HEK293 (cell line): ENCODE data around the gene SQSTM1.

Experiments used
- ZBTB21 ChIP-seq: fragments of 450-650 bp; formaldehyde crosslinking; IDR thresholded peaks from 2 replicates; pipeline ENCODE4 v1.5.1; 2017; ENCODE audit warnings: missing biosample characterization, missing genetic modification characterization
- ZNF510 ChIP-seq: fragments of 450-650 bp; formaldehyde crosslinking; IDR thresholded peaks from 2 replicates; pipeline ENCODE4 v1.5.1; 2018; ENCODE audit warnings: mild to moderate bottlenecking, missing genetic modification characterization, missing biosample characterization; ENCODE audit not compliant: insufficient replicate concordance
- ZSCAN23 ChIP-seq: fragments of 450-650 bp; formaldehyde crosslinking; IDR thresholded peaks from 2 replicates; pipeline ENCODE4 v1.5.1; 2016; ENCODE audit warnings: missing biosample characterization, missing genetic modification characterization
- TF ChIP-seq, protein P1 (sequence below): fragments of 450-650 bp; formaldehyde crosslinking; IDR thresholded peaks from 2 replicates; pipeline ENCODE4 v1.5.1; 2016; ENCODE audit warnings: missing biosample characterization, missing genetic modification characterization
- TF ChIP-seq, protein P2 (sequence below): fragments of 450-650 bp; formaldehyde crosslinking; IDR thresholded peaks from 2 replicates; pipeline ENCODE4 v1.5.1; 2016; ENCODE audit warnings: missing biosample characterization, missing genetic modification characterization, low read depth

DNA sequence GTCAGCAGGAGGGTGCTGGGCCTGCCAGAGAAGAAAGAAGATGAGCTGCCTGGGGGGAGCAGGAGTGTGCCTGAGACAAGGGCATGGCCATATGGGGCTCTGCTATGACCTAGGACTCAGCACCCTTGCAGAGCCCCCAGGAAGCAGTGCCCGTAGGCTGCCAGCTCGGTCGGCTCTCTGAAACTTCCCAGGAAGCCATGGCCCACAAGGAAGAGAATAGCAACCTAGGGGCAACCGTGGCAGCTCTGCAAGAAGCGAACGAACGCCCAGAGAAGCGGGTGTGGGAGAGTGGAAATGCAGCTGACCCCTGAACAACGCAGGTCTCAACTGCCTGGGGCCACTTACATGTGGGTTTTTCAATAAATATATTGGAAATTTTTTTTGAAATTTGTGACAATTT is 37.6 kb upstream of the SQSTM1 start:
- TF ChIP-seq, protein P1, sequence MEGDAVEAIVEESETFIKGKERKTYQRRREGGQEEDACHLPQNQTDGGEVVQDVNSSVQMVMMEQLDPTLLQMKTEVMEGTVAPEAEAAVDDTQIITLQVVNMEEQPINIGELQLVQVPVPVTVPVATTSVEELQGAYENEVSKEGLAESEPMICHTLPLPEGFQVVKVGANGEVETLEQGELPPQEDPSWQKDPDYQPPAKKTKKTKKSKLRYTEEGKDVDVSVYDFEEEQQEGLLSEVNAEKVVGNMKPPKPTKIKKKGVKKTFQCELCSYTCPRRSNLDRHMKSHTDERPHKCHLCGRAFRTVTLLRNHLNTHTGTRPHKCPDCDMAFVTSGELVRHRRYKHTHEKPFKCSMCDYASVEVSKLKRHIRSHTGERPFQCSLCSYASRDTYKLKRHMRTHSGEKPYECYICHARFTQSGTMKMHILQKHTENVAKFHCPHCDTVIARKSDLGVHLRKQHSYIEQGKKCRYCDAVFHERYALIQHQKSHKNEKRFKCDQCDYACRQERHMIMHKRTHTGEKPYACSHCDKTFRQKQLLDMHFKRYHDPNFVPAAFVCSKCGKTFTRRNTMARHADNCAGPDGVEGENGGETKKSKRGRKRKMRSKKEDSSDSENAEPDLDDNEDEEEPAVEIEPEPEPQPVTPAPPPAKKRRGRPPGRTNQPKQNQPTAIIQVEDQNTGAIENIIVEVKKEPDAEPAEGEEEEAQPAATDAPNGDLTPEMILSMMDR (tag by site-specific recombination), result no peak
- TF ChIP-seq ZNF510 (tag by site-specific recombination) (no peak), ZSCAN23 (tag by site-specific recombination) (no peak), ZBTB21 (tag by site-specific recombination) (no peak)
- TF ChIP-seq, protein P2, sequence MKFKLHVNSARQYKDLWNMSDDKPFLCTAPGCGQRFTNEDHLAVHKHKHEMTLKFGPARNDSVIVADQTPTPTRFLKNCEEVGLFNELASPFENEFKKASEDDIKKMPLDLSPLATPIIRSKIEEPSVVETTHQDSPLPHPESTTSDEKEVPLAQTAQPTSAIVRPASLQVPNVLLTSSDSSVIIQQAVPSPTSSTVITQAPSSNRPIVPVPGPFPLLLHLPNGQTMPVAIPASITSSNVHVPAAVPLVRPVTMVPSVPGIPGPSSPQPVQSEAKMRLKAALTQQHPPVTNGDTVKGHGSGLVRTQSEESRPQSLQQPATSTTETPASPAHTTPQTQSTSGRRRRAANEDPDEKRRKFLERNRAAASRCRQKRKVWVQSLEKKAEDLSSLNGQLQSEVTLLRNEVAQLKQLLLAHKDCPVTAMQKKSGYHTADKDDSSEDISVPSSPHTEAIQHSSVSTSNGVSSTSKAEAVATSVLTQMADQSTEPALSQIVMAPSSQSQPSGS, result no peak
